Ovary (tissue), 9 donors: Measurements from ENCODE around the gene FAM193A. TPM values are rescaled to one million over a fixed set of nuclear protein-coding genes. Genes with fewer than 3 reads are reported as not detected.
"Not testable (repeated sequence)": the region's sequence is repeated elsewhere in the genome, so short reads cannot be mapped to it uniquely, and the experiment has no call there.

Experiments used
- DNase-seq, 5 donors: peaks; one replicate each; pipeline ENCODE4 v3.0.0-alpha.2; 2019 to 2020
- H3K27ac ChIP-seq, 2 donors: fragments of 200-600 bp; one replicate each; pipeline versions ENCODE4 v1.5.1 to v1.8.0; 2019 to 2022
- H3K27me3 ChIP-seq: fragments of 200-600 bp; one replicate; pipeline ENCODE4 v1.8.0; 2022
- H3K36me3 ChIP-seq: fragments of 200-600 bp; sonication (generic); one replicate; pipeline ENCODE4 v1.5.1; 2019
- H3K4me1 ChIP-seq: one replicate; pipeline ENCODE4 v1.8.1; 2013; ENCODE audit warnings: mild to moderate bottlenecking, moderate library complexity; ENCODE audit not compliant: insufficient read depth
- H3K4me3 ChIP-seq: fragments of 200-600 bp; sonication (generic); one replicate; pipeline ENCODE4 v1.5.1; 2017
- H3K9me3 ChIP-seq, 2 donors: fragments of 200-600 bp in 1 of 2; sonication (generic) in 1 of 2; one replicate each; pipeline versions ENCODE4 v1.5.1 to v1.8.1; 2013 to 2019; ENCODE audit warnings: mild to moderate bottlenecking in 1 of 2, moderate library complexity in 1 of 2
- EP300 ChIP-seq: sonication (generic); formaldehyde crosslinking; IDR thresholded peaks from one replicate; pipeline ENCODE4 v1.6.1; 2017; ENCODE audit warnings: antibody characterized with exemption
- POLR2A ChIP-seq: fragments of 450-650 bp; IDR thresholded peaks from one replicate; pipeline ENCODE4 v1.6.1; 2017; ENCODE audit warnings: antibody characterized with exemption, mild to moderate bottlenecking, moderate library complexity
- WGBS, 3 donors: extraction: QIAGEN DNeasy Blood & Tissue Kit in 1 of 3; methylation state at CpG; one replicate each; pipeline versions ENCODE4 v1.1.5 to v1.1.7; 2013 to 2017; 5-methylcytosine and 5-hydroxymethylcytosine counted together
- intact Hi-C, 4 donors: fragments of 100-400 bp; cut with DNase I; formaldehyde crosslinking; loops; one replicate each; pipeline versions ENCODE4 v1.11.0 to v1.15.1; 2022 to 2023
- polyA plus RNA-seq, 2 donors: library from polyadenylated mRNA; stranded (reverse); fragments of 200-250 nt in 1 of 2; fragments of 350-450 nt in 1 of 2; fragmentation: Illumina TruSeq in 1 of 2; extraction: RNeasy Lipid Tissue Mini Kit (QIAGEN cat#74804) in 1 of 2; gene quantifications; one replicate each; pipeline ENCODE4 v1.2.3, GENCODE V29; 2013 to 2014
- total RNA-seq, 7 donors: library from RNA; depleted of rRNA in 2 of 7; stranded (reverse); fragments of >200 nt in 2 of 7; fragmentation: NEBNext Ultra II Directional in 3 of 7; extraction: Animal tissue kit (Norgen Biotek cat#: 25700) in 3 of 7; gene quantifications; one replicate each; pipeline versions ENCODE4 v1.1.0 to v1.2.4, GENCODE V29; 2016 to 2023
- TF ChIP-seq, protein P1 (sequence below), 3 donors: fragments of 450-650 bp in 2 of 3; fragments of 200-600 bp in 1 of 3; IDR thresholded peaks; one replicate each; pipeline versions ENCODE4 v1.5.1 to v1.8.0; 2016 to 2022; ENCODE audit warnings: antibody characterized with exemption in 3 of 3, mild to moderate bottlenecking in 1 of 3
- donor health status: DM: no; HTN: no; CAD: no; lungs with moderate emphysema.
- donor health status: DM: no; HTN: no; CAD: no.
- donor health status: Bipolar disorder and iron deficiency.
- donor health status: DM: yes; HTN: yes; CAD: no.
- donor health status: DM: no; HTN: no; CAD: no.
- donor health status: DM: yes; HTN: yes; CAD: no.

Gene FAM193A
- total and polyA plus RNA-seq, 9 donors = 16.0 to 39.1 (median 28.7) TPM

DNA sequence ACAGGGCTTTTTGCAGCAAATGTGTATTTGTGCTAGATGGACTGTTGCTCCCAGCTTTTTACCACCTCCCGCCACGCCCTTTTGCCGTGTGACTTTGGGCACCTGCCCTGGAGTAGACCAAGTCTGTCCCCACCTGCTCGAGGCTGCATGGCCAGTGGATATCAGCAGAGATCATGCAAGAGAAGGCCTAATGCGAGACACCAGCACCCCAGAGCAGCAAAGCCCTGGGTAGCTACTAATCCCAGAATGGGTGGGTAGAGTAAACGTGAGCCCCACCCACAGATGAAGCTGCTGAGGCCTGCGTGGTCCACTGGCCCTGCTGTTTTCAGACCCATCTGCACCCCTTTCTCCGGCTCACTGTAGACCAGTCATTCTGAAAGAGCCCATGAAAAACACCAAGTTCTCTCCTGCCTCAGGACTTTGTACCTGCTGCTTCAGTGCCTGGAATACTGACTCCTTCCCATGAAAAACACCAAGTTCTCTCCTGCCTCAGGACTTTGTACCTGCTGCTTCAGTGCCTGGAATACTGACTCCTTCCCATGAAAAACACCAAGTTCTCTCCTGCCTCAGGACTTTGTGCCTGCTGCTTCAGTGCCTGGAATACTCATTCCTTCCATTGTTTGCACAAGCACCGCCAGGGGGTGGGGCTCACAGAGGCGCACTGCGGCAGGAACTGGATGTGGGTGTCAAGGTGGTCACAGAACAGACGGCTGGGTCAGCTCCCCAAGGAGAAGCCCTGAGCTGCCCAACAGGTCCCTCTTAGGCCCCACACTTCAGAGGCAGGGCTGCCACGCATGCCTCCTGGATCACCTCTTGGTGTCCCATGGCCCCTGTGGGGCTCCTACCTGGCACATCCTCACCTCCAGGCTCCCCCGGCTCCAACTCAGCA, 224.8 kb downstream of the FAM193A start:
- Histone ChIP-seq H3K9me3 (no peaks in the 10 kb centered on the region), H3K27ac (no peak overlapping the region), H3K4me3 (no peak overlapping the region), H3K36me3 (no peaks in the 10 kb centered on the region), H3K4me1 (peaks cover 3% of the 10 kb centered on the region), H3K27me3 (no peaks in the 10 kb centered on the region)
- WGBS, 3 donors = 78 to 80% (median 79%) methylated on average over 14 of the region's 14 CpGs
- intact Hi-C loops = loop anchor here (5.0 to 10.0 kb wide), 3 partner anchors 171 to 271 kb away; no protein-coding TSS in a partner anchor
- TF ChIP-seq, protein P1, sequence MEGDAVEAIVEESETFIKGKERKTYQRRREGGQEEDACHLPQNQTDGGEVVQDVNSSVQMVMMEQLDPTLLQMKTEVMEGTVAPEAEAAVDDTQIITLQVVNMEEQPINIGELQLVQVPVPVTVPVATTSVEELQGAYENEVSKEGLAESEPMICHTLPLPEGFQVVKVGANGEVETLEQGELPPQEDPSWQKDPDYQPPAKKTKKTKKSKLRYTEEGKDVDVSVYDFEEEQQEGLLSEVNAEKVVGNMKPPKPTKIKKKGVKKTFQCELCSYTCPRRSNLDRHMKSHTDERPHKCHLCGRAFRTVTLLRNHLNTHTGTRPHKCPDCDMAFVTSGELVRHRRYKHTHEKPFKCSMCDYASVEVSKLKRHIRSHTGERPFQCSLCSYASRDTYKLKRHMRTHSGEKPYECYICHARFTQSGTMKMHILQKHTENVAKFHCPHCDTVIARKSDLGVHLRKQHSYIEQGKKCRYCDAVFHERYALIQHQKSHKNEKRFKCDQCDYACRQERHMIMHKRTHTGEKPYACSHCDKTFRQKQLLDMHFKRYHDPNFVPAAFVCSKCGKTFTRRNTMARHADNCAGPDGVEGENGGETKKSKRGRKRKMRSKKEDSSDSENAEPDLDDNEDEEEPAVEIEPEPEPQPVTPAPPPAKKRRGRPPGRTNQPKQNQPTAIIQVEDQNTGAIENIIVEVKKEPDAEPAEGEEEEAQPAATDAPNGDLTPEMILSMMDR (IDR thresholded peaks at IDR 0.05) = no peak
- TF ChIP-seq POLR2A (no peak), EP300 (no peak)
- DNase-seq = peak in 1 of 5 donors; percentile 28

DNA sequence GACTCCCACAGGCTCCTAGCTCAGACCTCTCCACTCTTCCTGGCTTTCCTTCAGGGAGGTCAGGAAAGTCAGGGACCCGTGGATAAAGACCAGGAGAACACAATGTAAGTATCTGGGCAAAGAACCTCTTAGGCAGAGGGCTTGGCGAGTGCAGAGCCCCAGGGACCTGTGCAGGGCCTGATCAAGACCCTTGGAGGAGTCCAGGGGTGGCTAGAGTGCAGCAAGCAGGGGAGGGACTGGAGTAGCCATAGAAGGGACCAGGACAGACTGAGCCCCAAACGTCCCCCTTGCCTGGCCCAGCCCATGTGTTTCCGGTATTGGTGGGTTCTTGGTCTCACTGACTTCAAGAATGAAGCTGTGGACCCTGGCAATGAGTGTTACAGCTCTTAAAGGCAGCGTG, 225.6 kb downstream of the FAM193A start:
- TF ChIP-seq, protein P1 (IDR thresholded peaks at IDR 0.05) = no peak
- TF ChIP-seq EP300 (no peak), POLR2A (no peak)
- H3K27me3 ChIP-seq = no peaks in the 10 kb centered on the region
- WGBS, 3 donors = 69 to 74% (median 72%) methylated on average over 5 of the region's 5 CpGs
- H3K36me3 ChIP-seq = no peaks in the 10 kb centered on the region
- H3K27ac ChIP-seq = no peak overlapping the region
- intact Hi-C loops = loop anchor here (2.0 to 10.0 kb wide), 4 partner anchors 170 to 275 kb away; no protein-coding TSS in a partner anchor
- no peaks in the 10 kb centered on the region for H3K9me3 ChIP-seq
- DNase-seq = peak in 1 of 5 donors; percentile 17
- no peak overlapping the region for H3K4me3 ChIP-seq
- peaks cover 2% of the 10 kb centered on the region for H3K4me1 ChIP-seq

DNA sequence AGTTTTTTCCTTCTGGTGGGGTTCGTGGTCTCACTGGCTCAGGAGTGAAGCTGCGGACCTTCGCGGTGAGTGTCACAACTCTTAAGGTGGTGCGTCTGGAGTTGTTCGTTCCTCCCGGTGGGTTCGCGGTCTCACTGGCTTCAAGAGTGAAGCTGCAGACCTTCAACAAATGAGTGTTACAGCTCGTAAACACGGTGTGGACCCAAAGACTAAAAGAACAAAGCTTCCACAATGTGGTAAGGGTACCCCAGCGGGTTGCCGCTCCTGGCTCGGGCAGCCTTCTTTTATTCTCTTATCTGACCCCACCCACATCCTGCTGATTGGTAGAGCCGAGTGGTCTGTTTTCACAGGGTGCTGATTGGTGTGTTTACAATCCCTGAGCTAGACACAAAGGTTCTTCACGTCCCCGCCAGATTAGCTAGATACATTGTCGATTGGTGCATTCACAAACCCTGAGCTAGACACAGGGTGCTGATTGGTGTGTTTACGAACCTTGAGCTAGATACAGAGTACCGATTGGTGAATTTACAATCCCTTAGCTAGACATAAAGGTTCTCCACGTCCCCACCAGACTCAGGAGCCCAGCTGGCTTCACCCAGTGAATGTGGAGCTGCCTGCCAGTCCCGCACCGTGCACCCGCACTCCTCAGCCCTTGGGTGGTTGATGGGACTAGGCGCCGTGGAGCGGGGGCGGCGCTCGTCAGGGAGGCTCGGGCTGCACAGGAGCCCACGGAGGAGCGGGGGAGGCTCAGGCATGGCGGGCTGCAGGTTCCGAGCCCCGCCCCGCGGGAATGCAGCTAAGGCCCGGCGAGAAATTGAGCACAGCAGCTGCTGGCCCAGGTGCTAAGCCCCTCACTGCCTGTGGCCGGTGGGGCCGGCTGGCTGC, 226.3 kb downstream of the FAM193A start:
- not testable (repeated sequence) for H3K9me3 ChIP-seq, H3K36me3 ChIP-seq, H3K4me1 ChIP-seq, H3K4me3 ChIP-seq, H3K27ac ChIP-seq, H3K27me3 ChIP-seq
- intact Hi-C loops = loop anchor here (2.0 to 10.0 kb wide), 4 partner anchors 170 to 274 kb away; no protein-coding TSS in a partner anchor
- WGBS, 3 donors = 95 to 97% (median 95%) methylated on average over 36 to 42 of the region's 42 CpGs
- peak in 1 of 5 donors; percentile 27 for DNase-seq

DNA sequence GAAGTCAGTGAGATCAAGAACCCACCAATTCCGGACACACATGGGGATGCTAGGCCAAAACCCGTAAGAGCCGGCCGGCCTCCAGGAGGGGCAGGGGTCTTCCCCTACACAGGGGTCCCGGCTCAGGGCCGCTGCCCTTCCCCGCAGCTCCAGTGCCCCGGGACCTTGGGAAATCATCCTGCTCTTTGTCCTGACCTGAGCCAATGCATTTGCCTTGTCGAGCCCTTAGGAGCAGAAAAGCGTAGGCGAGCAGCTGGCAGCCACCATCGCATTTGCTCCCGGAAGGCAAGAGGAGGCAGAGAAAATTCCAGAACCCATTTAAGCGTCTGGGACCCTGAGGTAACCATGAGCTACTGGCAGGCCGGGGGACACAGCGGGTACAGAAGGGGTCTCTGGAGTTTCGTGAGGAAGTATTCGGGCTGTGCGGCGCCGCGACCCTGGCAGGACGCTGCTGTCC, 227.1 kb downstream of the FAM193A start:
- TF ChIP-seq, protein P1 (IDR thresholded peaks at IDR 0.05) = no peak
- no peak for TF ChIP-seq POLR2A
- peak in 1 of 5 donors; percentile 36 for DNase-seq
- Histone ChIP-seq H3K27me3 (no peaks in the 10 kb centered on the region), H3K36me3 (no peaks in the 10 kb centered on the region), H3K27ac (peak overlapping the region in 1 of 2 donors; percentile 29), H3K4me3 (peak overlapping the region; percentile 47), H3K9me3 (no peaks in the 10 kb centered on the region), H3K4me1 (peaks cover 2% of the 10 kb centered on the region)
- WGBS, 3 donors = 31 to 62% (median 46%) methylated on average over 17 to 23 of the region's 23 CpGs
- intact Hi-C loops = loop anchor here (2.0 to 10.0 kb wide), 4 partner anchors 169 to 273 kb away; no protein-coding TSS in a partner anchor
